ENCODE measurements around the gene PRSS1. TPM values are rescaled to one million over a fixed set of nuclear protein-coding genes. Genes with fewer than 3 reads are reported as not detected.
"Not testable (repeated sequence)": the region's sequence is repeated elsewhere in the genome, so short reads cannot be mapped to it uniquely, and the experiment has no call there.

PRSS1 gene
- total RNA-seq, 2 experiments from 2014 or later, result not detected

DNA sequence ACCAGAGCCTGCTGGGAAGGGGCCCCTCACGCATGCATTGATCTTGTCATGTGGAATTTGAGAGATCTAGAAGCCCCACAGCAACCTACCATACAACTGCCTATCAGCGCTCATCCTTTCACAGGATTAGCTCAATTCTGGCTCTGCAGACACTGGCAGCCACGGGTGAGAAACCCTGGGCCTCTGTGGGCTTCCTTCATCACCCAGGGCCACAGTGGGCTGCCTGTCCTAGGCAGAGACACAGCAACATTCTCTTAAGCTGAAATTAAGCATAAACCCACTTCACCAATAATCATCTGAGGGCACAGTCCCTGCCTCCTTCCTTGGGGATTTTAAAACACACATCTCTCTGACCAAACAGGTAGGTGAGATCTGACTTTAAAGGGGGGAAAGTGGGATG lies 18.2 kb downstream of the PRSS1 start:
- ChIA-PET POLR2A (no interaction called here), CTCF (no interaction called here)
- H3K36me3 ChIP-seq (ENCODE audit: insufficient read depth, low read length), result no peaks in the 10 kb centered on the region
- Mint-ChIP-seq H3K4me3 (no peak overlapping the region), H3K36me3 (ENCODE audit: low read depth) (no peaks in the 10 kb centered on the region), H3K27ac (no peak overlapping the region), H3K9me3 (no peaks in the 10 kb centered on the region), H3K27me3 (no peaks in the 10 kb centered on the region), H3K4me1 (ENCODE audit: low read depth) (no peaks in the 10 kb centered on the region)
- DNase-seq (no peak), ATAC-seq (ENCODE audit: poor library complexity) (no peak)
- H3K27me3 ChIP-seq (ENCODE audit: control insufficient read depth in 1 of 2, insufficient read depth in 2 of 2, low read length in 2 of 2), result no peaks in the 10 kb centered on the region
- TF ChIP-seq, protein P1, sequence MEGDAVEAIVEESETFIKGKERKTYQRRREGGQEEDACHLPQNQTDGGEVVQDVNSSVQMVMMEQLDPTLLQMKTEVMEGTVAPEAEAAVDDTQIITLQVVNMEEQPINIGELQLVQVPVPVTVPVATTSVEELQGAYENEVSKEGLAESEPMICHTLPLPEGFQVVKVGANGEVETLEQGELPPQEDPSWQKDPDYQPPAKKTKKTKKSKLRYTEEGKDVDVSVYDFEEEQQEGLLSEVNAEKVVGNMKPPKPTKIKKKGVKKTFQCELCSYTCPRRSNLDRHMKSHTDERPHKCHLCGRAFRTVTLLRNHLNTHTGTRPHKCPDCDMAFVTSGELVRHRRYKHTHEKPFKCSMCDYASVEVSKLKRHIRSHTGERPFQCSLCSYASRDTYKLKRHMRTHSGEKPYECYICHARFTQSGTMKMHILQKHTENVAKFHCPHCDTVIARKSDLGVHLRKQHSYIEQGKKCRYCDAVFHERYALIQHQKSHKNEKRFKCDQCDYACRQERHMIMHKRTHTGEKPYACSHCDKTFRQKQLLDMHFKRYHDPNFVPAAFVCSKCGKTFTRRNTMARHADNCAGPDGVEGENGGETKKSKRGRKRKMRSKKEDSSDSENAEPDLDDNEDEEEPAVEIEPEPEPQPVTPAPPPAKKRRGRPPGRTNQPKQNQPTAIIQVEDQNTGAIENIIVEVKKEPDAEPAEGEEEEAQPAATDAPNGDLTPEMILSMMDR (IDR thresholded peaks at IDR 0.05), result no peak
- H3K4me1 ChIP-seq (ENCODE audit: insufficient read depth, low read length), result no peaks in the 10 kb centered on the region
- H3K27ac ChIP-seq (ENCODE audit: low read depth in 1 of 2, low read length in 2 of 2), result no peak overlapping the region
- no peak overlapping the region for H3K4me3 ChIP-seq (ENCODE audit: low read length)
- H3K9me3 ChIP-seq (ENCODE audit: control insufficient read depth in 1 of 2, insufficient read depth in 1 of 2, low read length in 2 of 2), result no peaks in the 10 kb centered on the region
- intact Hi-C loops (cut with DNase I, micrococcal nuclease), result no loop called here

DNA sequence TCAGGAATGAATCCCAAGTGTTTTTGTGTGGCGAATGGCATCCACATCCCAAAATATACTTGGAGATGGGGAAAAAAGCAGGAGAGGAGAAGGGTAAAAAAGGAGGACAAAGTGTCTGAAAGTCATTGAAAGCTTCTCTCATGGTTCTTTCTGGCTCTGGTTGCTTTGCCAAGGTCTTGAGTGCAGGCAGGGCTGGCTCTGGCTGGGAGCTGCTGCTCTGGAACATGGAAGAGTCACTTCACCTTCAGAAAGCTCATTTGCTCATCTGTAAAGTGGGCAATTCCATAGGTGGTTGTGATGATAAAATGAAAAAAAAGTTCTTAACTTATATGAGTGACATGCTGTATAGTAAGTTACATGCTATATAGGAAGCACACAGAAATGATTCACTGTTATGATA lies 18.6 kb downstream of the PRSS1 start:
- no peak for DNase-seq
- H3K4me3 Mint-ChIP-seq, result no peak overlapping the region
- H3K36me3 ChIP-seq (ENCODE audit: insufficient read depth, low read length), result no peaks in the 10 kb centered on the region
- no peak for ATAC-seq (ENCODE audit: poor library complexity)
- no peak overlapping the region for H3K27ac Mint-ChIP-seq
- TF ChIP-seq, protein P1 (IDR thresholded peaks at IDR 0.05), result no peak
- no peaks in the 10 kb centered on the region for H3K9me3 ChIP-seq (ENCODE audit: control insufficient read depth in 1 of 2, insufficient read depth in 1 of 2, low read length in 2 of 2)
- H3K9me3 Mint-ChIP-seq, result no peaks in the 10 kb centered on the region
- no peaks in the 10 kb centered on the region for H3K27me3 ChIP-seq (ENCODE audit: control insufficient read depth in 1 of 2, insufficient read depth in 2 of 2, low read length in 2 of 2)
- ChIA-PET POLR2A (no interaction called here), CTCF (no interaction called here)
- intact Hi-C loops (cut with DNase I, micrococcal nuclease), result no loop called here
- H3K27ac ChIP-seq (ENCODE audit: low read depth in 1 of 2, low read length in 2 of 2), result no peak overlapping the region
- H3K4me1 ChIP-seq (ENCODE audit: insufficient read depth, low read length), result no peaks in the 10 kb centered on the region
- no peaks in the 10 kb centered on the region for H3K36me3 Mint-ChIP-seq (ENCODE audit: low read depth)
- H3K27me3 Mint-ChIP-seq, result no peaks in the 10 kb centered on the region
- H3K4me1 Mint-ChIP-seq (ENCODE audit: low read depth), result no peaks in the 10 kb centered on the region
- no peak overlapping the region for H3K4me3 ChIP-seq (ENCODE audit: low read length)

DNA sequence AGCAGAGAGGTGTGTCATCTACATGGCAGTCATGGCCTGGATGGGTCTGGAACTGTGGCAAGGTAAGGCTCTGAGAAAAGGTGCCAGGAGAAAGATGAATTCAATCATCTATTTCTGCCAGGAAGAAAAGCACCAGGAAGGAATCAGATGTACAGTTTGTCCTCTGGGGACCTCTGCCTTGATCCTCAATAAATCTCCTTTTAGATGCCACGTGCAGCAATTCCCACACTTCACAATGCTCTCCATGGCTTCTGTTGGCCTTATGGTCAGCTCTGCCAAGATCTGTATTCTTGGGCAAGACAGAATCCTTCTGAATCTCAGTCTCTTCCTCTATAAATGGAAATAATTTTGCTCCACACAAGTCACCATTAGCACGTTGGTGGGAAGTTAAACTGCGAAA lies 19.6 kb downstream of the PRSS1 start:
- H3K9me3 Mint-ChIP-seq; H3K4me3 Mint-ChIP-seq; H3K27me3 Mint-ChIP-seq; DNase-seq; H3K4me3 ChIP-seq (ENCODE audit: low read length); H3K27ac ChIP-seq (ENCODE audit: low read depth in 1 of 2, low read length in 2 of 2); H3K27me3 ChIP-seq (ENCODE audit: control insufficient read depth in 1 of 2, insufficient read depth in 2 of 2, low read length in 2 of 2); H3K9me3 ChIP-seq (ENCODE audit: control insufficient read depth in 1 of 2, insufficient read depth in 1 of 2, low read length in 2 of 2); ATAC-seq (ENCODE audit: poor library complexity); H3K4me1 Mint-ChIP-seq (ENCODE audit: low read depth); H3K4me1 ChIP-seq (ENCODE audit: insufficient read depth, low read length); H3K36me3 ChIP-seq (ENCODE audit: insufficient read depth, low read length); CTCF ChIA-PET; H3K36me3 Mint-ChIP-seq (ENCODE audit: low read depth); POLR2A ChIA-PET; intact Hi-C loops (cut with DNase I, micrococcal nuclease); H3K27ac Mint-ChIP-seq: not testable (repeated sequence)

DNA sequence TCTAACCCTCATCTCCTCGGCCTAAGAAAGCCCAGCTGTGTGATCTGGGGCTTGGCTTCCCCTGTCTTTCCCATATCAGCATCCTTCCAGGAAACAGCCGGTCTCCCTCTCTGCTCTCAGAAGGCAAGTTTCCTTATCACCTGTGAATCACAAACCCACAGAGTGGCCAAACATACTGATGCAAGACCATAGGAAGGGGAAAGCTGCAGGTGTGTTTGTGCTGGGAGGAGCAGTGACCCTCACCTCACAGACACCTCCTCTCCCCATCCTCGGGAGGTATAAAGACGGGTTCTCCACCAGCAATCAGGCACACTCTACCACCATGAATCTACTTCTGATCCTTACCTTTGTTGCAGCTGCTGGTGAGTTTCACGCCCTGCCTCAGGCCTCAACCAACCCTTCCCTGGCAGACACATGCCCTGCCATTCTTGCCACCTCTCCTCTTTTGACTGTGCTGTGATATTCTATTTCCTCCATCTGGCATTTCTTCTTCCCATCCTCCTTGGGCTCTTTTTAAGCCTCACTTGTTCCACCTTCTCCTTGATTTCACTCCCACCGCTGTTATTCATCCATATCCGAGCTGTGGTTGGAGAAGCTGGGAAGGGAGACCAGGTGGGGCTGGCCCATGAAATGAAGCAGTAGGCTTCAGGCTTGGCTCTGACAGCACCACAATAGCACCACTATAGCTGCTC lies 21.5 kb downstream of the PRSS1 start, which contains the start of gene PRSS2:
Gene PRSS2, plus strand, starts transcription at position 310 of the 692 bp plus-strand sequence. Its CDS starts 13 bp downstream, at position 323.
- no peaks in the 10 kb centered on the region for H3K4me1 Mint-ChIP-seq (ENCODE audit: low read depth)
- intact Hi-C loops (cut with DNase I, micrococcal nuclease), result loop anchor here in 1 of 2 experiments (2.0 kb wide), 1 partner anchor 16 kb away; no protein-coding TSS in a partner anchor
- no peaks in the 10 kb centered on the region for H3K36me3 Mint-ChIP-seq (ENCODE audit: low read depth)
- H3K27ac ChIP-seq (ENCODE audit: low read depth in 1 of 2, low read length in 2 of 2), result no peak within 1 kb of the TSS
- H3K9me3 ChIP-seq (ENCODE audit: control insufficient read depth in 1 of 2, insufficient read depth in 1 of 2, low read length in 2 of 2), result no peaks in the 10 kb centered on the region
- no peaks in the 10 kb centered on the region for H3K27me3 ChIP-seq (ENCODE audit: control insufficient read depth in 1 of 2, insufficient read depth in 2 of 2, low read length in 2 of 2)
- H3K9me3 Mint-ChIP-seq, result no peaks in the 10 kb centered on the region
- H3K4me1 ChIP-seq (ENCODE audit: insufficient read depth, low read length), result no peaks in the 10 kb centered on the region
- ChIA-PET POLR2A (no interaction called here), CTCF (no interaction called here)
- TF ChIP-seq, protein P1 (IDR thresholded peaks at IDR 0.05), result no peak
- no peak within 1 kb of the TSS for H3K27ac Mint-ChIP-seq
- DNase-seq, result no peak
- H3K36me3 ChIP-seq (ENCODE audit: insufficient read depth, low read length), result no peaks in the 10 kb centered on the region
- H3K27me3 Mint-ChIP-seq, result no peaks in the 10 kb centered on the region
- no peak for ATAC-seq (ENCODE audit: poor library complexity)
- H3K4me3 ChIP-seq (ENCODE audit: low read length), result no peak within 1 kb of the TSS
- H3K4me3 Mint-ChIP-seq, result no peak within 1 kb of the TSS

All from CD4-positive, alpha-beta T cell (primary cell).